Right lobe of liver (tissue), 4 donors: Measurements from ENCODE around the gene TGDS.

Experiments used
- CTCF ChIP-seq, 4 donors: fragments of 200-600 bp in 3 of 4; fragments of 450-650 bp in 1 of 4; IDR thresholded peaks; one replicate each; pipeline versions ENCODE4 v1.5.1 to v1.8.0; 2016 to 2022; ENCODE audit warnings: antibody characterized with exemption in 4 of 4, mild to moderate bottlenecking in 2 of 4
- POLR2A ChIP-seq: fragments of 450-650 bp; IDR thresholded peaks from one replicate; pipeline ENCODE4 v1.6.1; 2017; ENCODE audit warnings: antibody characterized with exemption, mild to moderate bottlenecking
- donor health status: DM: no; HTN: no; CAD: no.
- donor health status: DM: no; HTN: no; CAD: no.
- donor health status: DM: no; HTN: yes; CAD: no.

GRCh38 chr13:94607939-94608338 is 12.0 kb upstream of the TGDS start:
- no peak for TF ChIP-seq CTCF (IDR thresholded peaks at IDR 0.05)
- no peak for TF ChIP-seq POLR2A
